Esophagus muscularis mucosa (tissue), 4 donors: ENCODE data around the gene GATM. TPM values are rescaled to one million over a fixed set of nuclear protein-coding genes. Genes with fewer than 3 reads are reported as not detected.
"Not testable (repeated sequence)": the region's sequence is repeated elsewhere in the genome, so short reads cannot be mapped to it uniquely, and the experiment has no call there.

ENCODE experiments used
- DNase-seq: peaks from one replicate; pipeline ENCODE4 v3.0.0-alpha.2; 2017; ENCODE audit errors: extremely low spot score
- H3K27ac ChIP-seq, 4 donors: fragments of 200-600 bp; sonication (generic); replicated peaks in 1 of 4; 1 replicate in 3 of 4; 2 replicates in 1 of 4; pipeline ENCODE4 v1.5.1; 2016 to 2019; ENCODE audit warnings: mild to moderate bottlenecking in 1 of 4
- H3K27me3 ChIP-seq, 4 donors: fragments of 200-600 bp; sonication (generic); one replicate each; pipeline versions ENCODE4 v1.5.1 to v1.6.0; 2016 to 2019
- H3K36me3 ChIP-seq, 4 donors: fragments of 200-600 bp; sonication (generic); one replicate each; pipeline ENCODE4 v1.5.1; 2016 to 2019
- H3K4me1 ChIP-seq, 4 donors: fragments of 200-600 bp; sonication (generic); one replicate each; pipeline ENCODE4 v1.5.1; 2016 to 2019
- H3K4me3 ChIP-seq, 4 donors: fragments of 200-600 bp; sonication (generic); 1 replicate in 2 of 4; 2 replicates in 2 of 4; pipeline ENCODE4 v1.5.1; 2016 to 2019; ENCODE audit warnings: mild to moderate bottlenecking in 4 of 4, moderate library complexity in 1 of 4
- H3K9me3 ChIP-seq, 4 donors: fragments of 200-600 bp; sonication (generic); 1 replicate in 3 of 4; 2 replicates in 1 of 4; pipeline ENCODE4 v1.5.1; 2016 to 2019
- CTCF ChIP-seq, 3 experiments: fragments of 200-600 bp in 2 of 3; fragments of 450-650 bp in 1 of 3; sonication (generic) in 2 of 3; IDR thresholded peaks; one replicate each; pipeline ENCODE4 v1.5.1; 2017 to 2019; ENCODE audit warnings: antibody characterized with exemption in 3 of 3, mild to moderate bottlenecking in 2 of 3, moderate library complexity in 1 of 3
- EP300 ChIP-seq: sonication (generic); formaldehyde crosslinking; IDR thresholded peaks from one replicate; pipeline ENCODE4 v1.6.1; 2017; ENCODE audit warnings: antibody characterized with exemption
- POLR2A ChIP-seq: fragments of 450-650 bp; IDR thresholded peaks from one replicate; pipeline ENCODE4 v1.6.1; 2017; ENCODE audit warnings: antibody characterized with exemption, moderate library complexity, mild to moderate bottlenecking, low read depth
- POLR2AphosphoS5 ChIP-seq, 2 donors: sonication (generic); formaldehyde crosslinking; IDR thresholded peaks; one replicate each; pipeline ENCODE4 v1.6.1; 2017; ENCODE audit warnings: antibody characterized with exemption in 2 of 2
- WGBS: methylation state at CpG from one replicate; pipeline ENCODE4 v1.1.5; 2018; 5-methylcytosine and 5-hydroxymethylcytosine counted together
- intact Hi-C: fragments of 100-400 bp; cut with DNase I; formaldehyde crosslinking; loops from one replicate; pipeline ENCODE4 v1.15.1; 2023
- small RNA-seq, 3 donors: library from RNA; depleted of rRNA; stranded (forward); fragments of <200 nt; gene quantifications; one replicate each; pipeline ENCODE3, GENCODE V24; 2016
- total RNA-seq, 4 donors: library from RNA; depleted of rRNA; stranded (reverse); fragments of >200 nt; gene quantifications; one replicate each; pipeline versions ENCODE4 v1.1.0 to v1.2.1, GENCODE V29; 2016

The GATM gene
- total RNA-seq, 4 donors from 2014 or later, result 21.7 to 34.2 (median 24.4) TPM

GRCh38 chr15:45319472-45320214 is 58.7 kb downstream of the GATM start:
- WGBS, result 83% methylated on average over 7 of the region's 7 CpGs
- H3K27ac ChIP-seq, result no peak overlapping the region
- intact Hi-C loops, result no loop called here
- peaks cover 0 to 22% (median 0%) of the 10 kb centered on the region in 4 donors for H3K27me3 ChIP-seq
- H3K9me3 ChIP-seq, result no peaks in the 10 kb centered on the region
- H3K4me3 ChIP-seq, result no peak overlapping the region
- H3K4me1 ChIP-seq, result no peaks in the 10 kb centered on the region
- H3K36me3 ChIP-seq, result no peaks in the 10 kb centered on the region
- TF ChIP-seq POLR2A (no peak), EP300 (no peak), POLR2AphosphoS5 (IDR thresholded peaks at IDR 0.05) (no peak), CTCF (IDR thresholded peaks at IDR 0.05) (no peak)
- DNase-seq, result no peak

GRCh38 chr15:45314960-45315359 is 63.4 kb downstream of the GATM start:
- WGBS, result 86% methylated on average over 13 of the region's 13 CpGs
- no peaks in the 10 kb centered on the region for H3K4me1 ChIP-seq
- no peak overlapping the region for H3K27ac ChIP-seq
- peaks cover 0 to 31% (median 0%) of the 10 kb centered on the region in 4 donors for H3K27me3 ChIP-seq
- H3K36me3 ChIP-seq, result no peaks in the 10 kb centered on the region
- no peak for DNase-seq
- no peak overlapping the region for H3K4me3 ChIP-seq
- H3K9me3 ChIP-seq, result no peaks in the 10 kb centered on the region
- intact Hi-C loops, result no loop called here
- TF ChIP-seq CTCF (IDR thresholded peaks at IDR 0.05), result no peak
- TF ChIP-seq POLR2AphosphoS5 (IDR thresholded peaks at IDR 0.05), result no peak
- TF ChIP-seq EP300, result no peak
- no peak for TF ChIP-seq POLR2A

GRCh38 chr15:45314117-45314516 is 64.2 kb downstream of the GATM start:
- H3K4me1 ChIP-seq, H3K27ac ChIP-seq, intact Hi-C loops, H3K4me3 ChIP-seq, H3K36me3 ChIP-seq, DNase-seq, H3K9me3 ChIP-seq: not testable (repeated sequence)
- H3K27me3 ChIP-seq, result peaks cover 0 to 31% (median 0%) of the 10 kb centered on the region in 4 donors
- WGBS, result 88% methylated on average over 8 of the region's 31 CpGs

Small RNA genes within 50 kb of the gene (small RNA-seq; reads per million reads assigned to genes)
- gene RNU6-953P, result 0 reads per million in 3 donors

Other genes with a start within 250 kb of the GATM start
- gene DUOXA1, start 248.7 kb downstream of the GATM start, total RNA-seq, result under 1 TPM in 2 of 4 donors, not detected in 2; 0.13 to 0.52 TPM
- 1 to 10 TPM in 1 of 4 donors, under 1 TPM in 3; 0.33 to 1.7 (median 0.61) TPM for gene DUOX1, start 248.6 kb downstream of the GATM start, total RNA-seq
- 10 to 100 TPM in 2 of 4 donors, 1 to 10 TPM in 2; 4.6 to 15.4 (median 10.2) TPM for gene SHF, start 190.6 kb downstream of the GATM start, total RNA-seq
- gene SLC28A2, start 126.3 kb downstream of the GATM start, total RNA-seq, result not detected
- gene SLC30A4, start 144.2 kb upstream of the GATM start, total RNA-seq, result 10 to 100 TPM in 3 of 4 donors, 1 to 10 TPM in 1; 9.4 to 14.0 (median 11.6) TPM
- 10 to 100 TPM; 37.5 to 58.1 (median 49.2) TPM for gene BLOC1S6, start 208.8 kb upstream of the GATM start, total RNA-seq